Measurements from ENCODE around the gene MIPEP.

MIPEP gene

DNA sequence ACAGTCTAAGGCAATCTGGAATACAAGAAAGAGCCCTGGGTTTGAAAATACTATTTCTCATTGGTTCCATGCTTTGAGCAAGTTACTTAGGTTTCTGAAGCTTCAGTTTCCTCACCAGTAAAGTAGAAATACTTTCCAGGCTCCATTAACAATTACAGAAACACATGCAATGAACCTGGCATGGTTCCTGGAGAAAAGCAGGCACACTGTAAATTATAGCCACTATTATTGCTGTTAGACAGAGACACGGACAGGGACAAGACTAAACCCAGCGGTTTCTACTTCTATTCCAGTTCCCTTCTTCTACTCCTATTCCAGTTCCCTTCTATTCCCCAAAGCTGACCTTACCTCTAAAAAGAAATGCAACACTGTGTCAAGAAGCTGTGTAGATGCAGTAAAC is 41.2 kb downstream of the MIPEP start:
- no peak overlapping the region for H3K4me2 ChIP-seq (ENCODE audit: low read length)
- TF ChIP-seq, protein P1, sequence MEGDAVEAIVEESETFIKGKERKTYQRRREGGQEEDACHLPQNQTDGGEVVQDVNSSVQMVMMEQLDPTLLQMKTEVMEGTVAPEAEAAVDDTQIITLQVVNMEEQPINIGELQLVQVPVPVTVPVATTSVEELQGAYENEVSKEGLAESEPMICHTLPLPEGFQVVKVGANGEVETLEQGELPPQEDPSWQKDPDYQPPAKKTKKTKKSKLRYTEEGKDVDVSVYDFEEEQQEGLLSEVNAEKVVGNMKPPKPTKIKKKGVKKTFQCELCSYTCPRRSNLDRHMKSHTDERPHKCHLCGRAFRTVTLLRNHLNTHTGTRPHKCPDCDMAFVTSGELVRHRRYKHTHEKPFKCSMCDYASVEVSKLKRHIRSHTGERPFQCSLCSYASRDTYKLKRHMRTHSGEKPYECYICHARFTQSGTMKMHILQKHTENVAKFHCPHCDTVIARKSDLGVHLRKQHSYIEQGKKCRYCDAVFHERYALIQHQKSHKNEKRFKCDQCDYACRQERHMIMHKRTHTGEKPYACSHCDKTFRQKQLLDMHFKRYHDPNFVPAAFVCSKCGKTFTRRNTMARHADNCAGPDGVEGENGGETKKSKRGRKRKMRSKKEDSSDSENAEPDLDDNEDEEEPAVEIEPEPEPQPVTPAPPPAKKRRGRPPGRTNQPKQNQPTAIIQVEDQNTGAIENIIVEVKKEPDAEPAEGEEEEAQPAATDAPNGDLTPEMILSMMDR (IDR thresholded peaks at IDR 0.05) = no peak

DNA sequence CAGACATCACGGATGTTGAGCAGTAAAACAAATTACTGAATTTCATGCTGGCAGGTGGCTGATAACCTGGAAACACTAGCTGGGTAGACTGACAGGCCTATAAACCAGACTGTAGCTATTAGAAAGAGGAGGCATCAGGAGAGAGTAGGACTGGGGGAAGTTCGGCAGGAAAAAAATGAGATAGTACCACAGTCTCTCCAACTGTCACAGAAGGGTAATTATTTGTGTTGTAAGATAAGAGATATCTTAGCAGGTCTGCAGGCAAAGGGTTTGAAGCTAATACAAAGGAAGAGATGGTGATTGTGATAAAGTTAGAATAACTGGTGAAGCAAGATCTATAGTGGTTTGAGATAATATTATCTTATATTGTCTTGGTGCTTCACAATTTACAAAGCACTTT is 41.7 kb downstream of the MIPEP start:
- no peak overlapping the region for H3K27ac ChIP-seq
- TF ChIP-seq, protein P1 (IDR thresholded peaks at IDR 0.05) = no peak
- no peaks in the 10 kb centered on the region for H3K79me2 ChIP-seq
- H3K27me3 ChIP-seq (ENCODE audit: control insufficient read depth, insufficient read depth, low read length) = no peaks in the 10 kb centered on the region
- no peaks in the 10 kb centered on the region for H3K9me3 ChIP-seq (ENCODE audit: control insufficient read depth, low read length)
- no peak overlapping the region for H3K9ac ChIP-seq
- no peak overlapping the region for H2AFZ ChIP-seq
- no peaks in the 10 kb centered on the region for H3K4me1 ChIP-seq
- H3K4me3 ChIP-seq (ENCODE audit: low read depth, low read length) = no peak overlapping the region
- no peaks in the 10 kb centered on the region for H3K36me3 ChIP-seq (ENCODE audit: control insufficient read depth, insufficient read depth, low read length)
- H3K4me2 ChIP-seq (ENCODE audit: low read length) = no peak overlapping the region

More for the DNA sequence above, 41.2 kb downstream of the MIPEP start:
- H3K27ac ChIP-seq = no peak overlapping the region
- no peak overlapping the region for H3K4me3 ChIP-seq (ENCODE audit: low read depth, low read length)
- no peak overlapping the region for H3K9ac ChIP-seq
- no peak overlapping the region for H2AFZ ChIP-seq
- no peaks in the 10 kb centered on the region for H3K4me1 ChIP-seq
- no peaks in the 10 kb centered on the region for H3K9me3 ChIP-seq (ENCODE audit: control insufficient read depth, low read length)
- H3K27me3 ChIP-seq (ENCODE audit: control insufficient read depth, insufficient read depth, low read length) = no peaks in the 10 kb centered on the region
- H3K79me2 ChIP-seq = no peaks in the 10 kb centered on the region
- H3K36me3 ChIP-seq (ENCODE audit: control insufficient read depth, insufficient read depth, low read length) = no peaks in the 10 kb centered on the region

DNA sequence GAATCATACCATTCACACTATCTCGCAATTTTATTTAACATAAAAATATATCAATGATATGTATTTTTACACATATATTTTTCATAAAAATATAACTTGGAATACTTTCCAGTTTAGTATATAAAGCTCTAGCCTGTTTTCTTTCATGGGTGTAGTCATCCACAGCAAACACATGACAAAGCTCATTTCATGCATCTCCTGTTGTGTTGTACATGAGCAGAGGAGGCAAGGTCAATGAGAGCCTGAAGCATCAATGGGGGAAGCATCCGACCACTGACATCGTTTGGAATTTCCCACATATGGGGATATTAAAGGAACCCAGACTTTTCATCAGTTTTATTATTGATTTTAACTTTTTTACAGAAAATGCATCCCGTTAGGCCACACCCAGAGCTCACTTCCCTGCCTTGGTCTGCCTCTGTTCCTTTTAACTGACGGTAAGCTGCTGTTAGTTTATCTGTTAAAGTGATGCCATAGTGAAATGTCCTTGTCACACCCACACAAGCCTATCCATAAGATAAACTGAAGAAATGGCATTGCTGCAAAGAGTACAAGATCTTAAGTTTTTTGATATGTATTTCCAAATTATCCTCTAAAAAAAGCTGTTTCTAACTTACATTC is 44.0 kb downstream of the MIPEP start:
- H3K4me2 ChIP-seq (ENCODE audit: low read length) = no peak overlapping the region
- no peaks in the 10 kb centered on the region for H3K4me1 ChIP-seq
- TF ChIP-seq, protein P1 (IDR thresholded peaks at IDR 0.05) = no peak
- no peaks in the 10 kb centered on the region for H3K79me2 ChIP-seq
- H3K4me3 ChIP-seq (ENCODE audit: low read depth, low read length) = no peak overlapping the region
- no peaks in the 10 kb centered on the region for H3K36me3 ChIP-seq (ENCODE audit: control insufficient read depth, insufficient read depth, low read length)
- H3K9ac ChIP-seq = no peak overlapping the region
- H2AFZ ChIP-seq = no peak overlapping the region
- no peaks in the 10 kb centered on the region for H3K27me3 ChIP-seq (ENCODE audit: control insufficient read depth, insufficient read depth, low read length)
- no peak overlapping the region for H3K27ac ChIP-seq
- no peaks in the 10 kb centered on the region for H3K9me3 ChIP-seq (ENCODE audit: control insufficient read depth, low read length)

DNA sequence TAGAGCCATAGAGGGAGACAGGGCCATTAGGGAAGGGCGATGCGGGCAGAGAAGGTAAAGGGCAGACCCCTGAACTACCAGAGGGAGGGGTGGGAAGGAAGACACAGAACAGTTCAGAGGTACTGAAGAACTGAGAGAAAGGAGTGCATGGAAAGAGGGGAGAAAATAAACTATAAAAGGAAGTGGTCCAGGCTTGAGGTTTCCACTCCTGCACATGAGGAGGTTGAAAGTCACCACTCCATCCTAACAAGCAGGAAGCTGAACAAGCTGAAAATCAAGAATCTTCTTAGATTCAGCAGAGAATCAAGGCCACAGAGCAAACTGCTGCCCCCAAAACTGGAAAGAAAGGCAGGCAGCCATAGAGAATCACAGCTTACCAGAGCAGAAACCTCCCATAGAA is 45.1 kb downstream of the MIPEP start:
- Histone ChIP-seq H3K9ac (no peak overlapping the region), H3K4me3 (ENCODE audit: low read depth, low read length) (no peak overlapping the region), H2AFZ (no peak overlapping the region), H3K27me3 (ENCODE audit: control insufficient read depth, insufficient read depth, low read length) (no peaks in the 10 kb centered on the region), H3K27ac (no peak overlapping the region), H3K36me3 (ENCODE audit: control insufficient read depth, insufficient read depth, low read length) (no peaks in the 10 kb centered on the region), H3K4me2 (ENCODE audit: low read length) (no peak overlapping the region), H3K4me1 (no peaks in the 10 kb centered on the region), H3K79me2 (no peaks in the 10 kb centered on the region), H3K9me3 (ENCODE audit: control insufficient read depth, low read length) (no peaks in the 10 kb centered on the region)
- TF ChIP-seq, protein P1 (IDR thresholded peaks at IDR 0.05) = no peak

DNA sequence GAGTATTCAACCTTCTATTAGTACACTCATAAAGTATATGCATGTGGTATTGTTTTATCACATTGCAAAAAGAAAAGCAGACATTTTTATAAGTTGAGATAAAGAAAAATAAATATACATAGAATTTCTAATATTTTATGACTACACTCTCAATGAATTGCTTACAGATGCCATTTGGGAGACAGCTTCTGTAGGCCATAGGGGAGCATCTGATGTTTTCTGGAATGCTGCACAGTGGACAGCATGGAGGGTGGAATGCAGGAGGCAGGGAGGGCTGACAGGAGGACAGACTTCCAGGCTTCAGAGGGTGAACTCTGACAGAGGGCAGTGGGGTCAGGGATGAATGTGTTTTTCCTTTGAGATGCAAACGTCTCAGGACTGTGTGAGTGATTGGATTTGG is 45.8 kb downstream of the MIPEP start:
- TF ChIP-seq, protein P1 (IDR thresholded peaks at IDR 0.05) = no peak
- H3K9me3 ChIP-seq (ENCODE audit: control insufficient read depth, low read length) = no peaks in the 10 kb centered on the region

More for the DNA sequence above, 45.8 kb downstream of the MIPEP start:
- no peaks in the 10 kb centered on the region for H3K36me3 ChIP-seq (ENCODE audit: control insufficient read depth, insufficient read depth, low read length)
- no peaks in the 10 kb centered on the region for H3K27me3 ChIP-seq (ENCODE audit: control insufficient read depth, insufficient read depth, low read length)
- no peak overlapping the region for H3K27ac ChIP-seq
- H3K4me1 ChIP-seq = no peaks in the 10 kb centered on the region
- H3K4me3 ChIP-seq (ENCODE audit: low read depth, low read length) = no peak overlapping the region
- no peaks in the 10 kb centered on the region for H3K79me2 ChIP-seq
- H3K4me2 ChIP-seq (ENCODE audit: low read length) = no peak overlapping the region
- H2AFZ ChIP-seq = no peak overlapping the region
- no peak overlapping the region for H3K9ac ChIP-seq

Measured in parathyroid adenoma (tissue), 2 donors.